GM12873 (cell line): ENCODE results near the gene ERH.

ENCODE experiments used
- TF ChIP-seq, protein P1 (sequence below): IDR thresholded peaks from 2 replicates; pipeline ENCODE4 v1.5.1; 2012; ENCODE audit warnings: low read depth, mild to moderate bottlenecking, moderate library complexity, low read length, control low read depth; ENCODE audit not compliant: insufficient read depth; ENCODE audit errors: missing control alignments

ERH gene

DNA sequence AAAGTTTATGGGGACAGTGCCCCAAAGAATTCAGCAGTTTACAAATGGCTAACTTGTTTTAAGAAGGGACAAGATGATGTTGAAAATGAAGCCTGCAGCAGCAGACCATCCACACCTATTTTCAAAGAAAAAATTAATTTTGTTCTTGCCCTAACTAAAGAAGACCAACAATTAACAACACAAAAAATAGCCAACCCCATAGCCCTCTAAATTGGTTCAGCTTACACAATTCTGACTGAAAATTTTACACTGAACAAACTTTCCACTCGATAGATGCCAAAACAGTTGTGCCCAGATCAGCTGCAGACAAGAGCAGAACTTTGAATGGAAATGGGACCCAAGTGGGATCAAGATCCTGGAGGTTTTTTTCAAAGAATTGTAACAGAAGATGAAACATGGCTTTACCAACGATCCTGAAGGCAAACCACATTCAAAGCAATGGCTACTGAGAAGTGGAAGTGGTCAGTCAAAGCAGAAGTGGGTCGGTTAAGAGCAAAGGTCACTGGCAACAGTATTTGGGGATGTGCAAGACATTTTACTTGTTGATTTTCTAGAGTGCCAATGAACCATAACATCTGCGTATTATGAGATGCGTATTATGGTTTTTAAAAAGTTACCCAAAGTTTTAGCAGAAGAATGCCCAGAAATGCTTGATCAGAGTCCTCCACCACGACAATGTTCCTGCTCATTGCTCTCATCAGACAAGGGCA, 30.3 kb upstream of the ERH start:
- TF ChIP-seq, protein P1, sequence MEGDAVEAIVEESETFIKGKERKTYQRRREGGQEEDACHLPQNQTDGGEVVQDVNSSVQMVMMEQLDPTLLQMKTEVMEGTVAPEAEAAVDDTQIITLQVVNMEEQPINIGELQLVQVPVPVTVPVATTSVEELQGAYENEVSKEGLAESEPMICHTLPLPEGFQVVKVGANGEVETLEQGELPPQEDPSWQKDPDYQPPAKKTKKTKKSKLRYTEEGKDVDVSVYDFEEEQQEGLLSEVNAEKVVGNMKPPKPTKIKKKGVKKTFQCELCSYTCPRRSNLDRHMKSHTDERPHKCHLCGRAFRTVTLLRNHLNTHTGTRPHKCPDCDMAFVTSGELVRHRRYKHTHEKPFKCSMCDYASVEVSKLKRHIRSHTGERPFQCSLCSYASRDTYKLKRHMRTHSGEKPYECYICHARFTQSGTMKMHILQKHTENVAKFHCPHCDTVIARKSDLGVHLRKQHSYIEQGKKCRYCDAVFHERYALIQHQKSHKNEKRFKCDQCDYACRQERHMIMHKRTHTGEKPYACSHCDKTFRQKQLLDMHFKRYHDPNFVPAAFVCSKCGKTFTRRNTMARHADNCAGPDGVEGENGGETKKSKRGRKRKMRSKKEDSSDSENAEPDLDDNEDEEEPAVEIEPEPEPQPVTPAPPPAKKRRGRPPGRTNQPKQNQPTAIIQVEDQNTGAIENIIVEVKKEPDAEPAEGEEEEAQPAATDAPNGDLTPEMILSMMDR = no peak

DNA sequence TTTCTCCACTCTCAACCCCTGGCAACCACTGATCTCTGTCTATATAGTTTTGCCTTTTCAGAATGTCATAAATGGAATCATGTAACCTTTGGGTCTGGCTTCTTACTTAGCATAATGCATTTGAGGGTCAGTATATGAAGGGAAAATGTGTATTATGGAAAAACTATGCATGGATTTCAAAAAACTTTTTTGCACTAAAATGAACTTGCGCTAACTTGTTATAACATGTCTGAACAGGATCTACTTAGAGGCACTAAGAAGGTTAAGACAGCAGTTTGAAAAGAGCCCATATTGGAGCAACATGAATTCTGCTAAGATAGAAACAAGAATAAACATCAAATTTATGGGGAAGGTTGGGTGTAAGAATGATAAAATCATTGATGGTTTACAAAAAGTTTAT, 29.5 kb upstream of the ERH start:
- TF ChIP-seq, protein P1 = no peak

DNA sequence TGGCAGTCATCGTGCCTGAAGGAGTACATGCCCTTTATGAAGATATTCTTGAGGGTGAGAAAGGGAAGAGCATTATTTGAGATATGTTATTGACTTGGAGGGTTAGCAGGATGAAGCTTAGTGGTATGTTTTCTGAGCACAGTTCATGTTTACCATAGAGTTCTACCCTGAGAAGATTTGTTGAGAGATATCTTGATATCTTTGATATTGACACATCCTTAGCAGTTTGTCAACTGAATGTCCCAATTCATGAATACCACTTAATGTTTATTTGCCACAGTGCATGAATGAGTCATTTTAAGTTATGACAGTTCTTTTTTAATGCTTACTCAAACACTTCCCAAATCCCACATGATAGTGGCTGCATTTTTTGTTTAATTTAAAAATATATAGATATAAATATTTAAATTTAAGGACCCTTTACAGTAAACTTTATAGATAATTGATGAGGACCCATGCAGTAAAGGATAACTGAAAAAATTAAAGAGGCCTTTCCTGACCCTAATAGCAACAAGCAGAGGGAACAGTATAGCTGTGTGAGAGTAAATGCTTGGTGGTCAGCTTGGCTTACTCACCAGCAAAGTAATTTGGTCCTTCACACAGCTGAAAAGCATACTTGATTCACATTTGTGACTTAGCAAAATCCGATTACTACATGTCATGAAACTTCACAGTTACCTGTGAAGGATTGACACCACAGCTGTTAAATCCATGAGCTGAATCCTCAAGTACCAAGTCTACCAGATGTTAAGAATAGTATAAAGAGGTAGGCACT, 26.2 kb upstream of the ERH start:
- TF ChIP-seq, protein P1 = no peak

DNA sequence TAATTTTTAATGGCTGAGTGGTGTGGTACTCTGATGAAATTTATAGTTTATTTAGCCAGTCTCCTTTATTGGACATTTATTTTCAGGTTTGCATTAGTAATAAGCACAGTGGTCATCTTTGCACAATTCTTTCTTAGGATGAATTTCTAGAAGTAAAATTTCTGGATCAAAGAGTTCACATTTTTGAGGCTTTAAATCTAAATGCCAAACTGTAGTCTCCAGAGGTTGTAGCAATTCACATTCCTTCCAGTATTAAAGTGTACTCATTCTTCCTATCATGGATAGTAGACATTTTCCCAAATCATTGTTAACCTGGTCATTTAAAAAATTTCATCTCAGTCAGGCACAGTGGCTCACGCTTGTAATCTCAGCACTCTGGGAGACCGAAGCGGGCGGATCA, 25.2 kb upstream of the ERH start:
- TF ChIP-seq, protein P1 = no peak

DNA sequence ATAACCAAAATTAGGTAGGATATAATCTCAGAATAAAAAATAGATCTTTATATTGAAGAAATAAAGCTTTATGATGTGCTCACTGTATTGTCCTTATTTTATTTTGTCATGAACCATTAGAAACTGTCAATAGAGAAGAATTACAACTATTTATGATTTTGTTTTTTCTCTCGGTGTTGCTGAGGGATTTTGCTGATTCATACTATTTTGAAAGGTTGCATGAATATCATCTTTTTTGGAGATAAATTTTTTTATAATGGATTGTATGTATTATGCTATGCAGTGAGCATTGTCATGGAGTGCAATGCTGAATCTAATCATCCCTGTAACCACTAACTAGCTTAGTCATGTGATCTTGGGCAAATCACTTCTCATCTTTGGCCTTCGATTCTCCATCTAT, 15.4 kb upstream of the ERH start:
- TF ChIP-seq, protein P1 = no peak

DNA sequence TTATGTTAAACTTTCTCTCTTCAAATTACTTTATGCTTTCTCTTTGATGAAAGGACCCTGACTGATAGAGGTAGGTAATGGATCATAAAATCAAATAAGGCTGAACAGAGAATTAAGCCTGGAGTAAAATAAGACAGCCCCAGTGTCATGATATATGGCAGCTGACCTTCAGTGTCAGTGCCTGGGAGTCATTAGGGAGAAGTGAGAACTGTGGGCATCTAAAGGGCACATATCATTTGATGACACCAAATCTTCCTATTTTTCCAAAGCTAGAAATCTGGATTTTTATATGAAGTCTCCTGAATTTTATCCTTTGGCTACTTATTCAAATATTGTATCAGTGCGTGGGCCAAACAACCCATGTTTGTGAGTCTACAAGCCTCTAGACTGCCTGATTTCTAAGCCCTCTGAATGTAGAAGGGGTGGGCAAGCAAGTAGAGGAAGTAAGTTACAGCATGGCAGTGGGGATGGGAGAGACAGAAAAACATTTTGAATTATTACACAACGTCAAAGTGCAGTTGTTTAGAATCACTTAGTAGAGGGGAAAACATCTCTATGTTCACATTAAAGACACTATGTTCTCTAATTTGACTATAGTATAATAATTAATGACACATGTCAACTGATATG, 10.3 kb upstream of the ERH start:
- TF ChIP-seq, protein P1 = no peak

DNA sequence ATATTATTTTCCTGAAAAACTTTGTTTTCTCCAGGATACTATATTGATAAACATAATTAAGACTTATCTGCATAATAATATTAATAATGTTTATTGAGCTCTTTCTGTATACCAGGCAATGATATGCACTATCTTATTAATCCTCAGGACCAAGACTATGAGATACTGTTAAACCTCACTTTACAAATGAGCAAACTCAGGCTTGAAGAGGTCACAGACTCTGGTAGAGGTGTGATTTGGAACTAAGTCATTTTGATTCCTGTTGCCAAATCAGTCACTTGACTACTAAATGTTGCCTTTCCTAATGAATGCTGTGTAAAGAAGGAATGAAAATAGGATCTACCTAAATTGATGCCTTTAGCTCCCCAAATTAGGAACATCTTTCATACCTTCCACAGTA, 7.7 kb upstream of the ERH start:
- TF ChIP-seq, protein P1 = no peak
